Hepatocyte (in vitro differentiated cells): ENCODE measurements around the gene EFCAB9. TPM values are rescaled to one million over a fixed set of nuclear protein-coding genes. Genes with fewer than 3 reads are reported as not detected.
"Not testable (repeated sequence)": the region's sequence is repeated elsewhere in the genome, so short reads cannot be mapped to it uniquely, and the experiment has no call there.

ENCODE experiments used
- DNase-seq: peaks from one replicate; pipeline ENCODE4 v3.0.0-alpha.2; 2016; ENCODE audit warnings: low spot score
- H2AFZ ChIP-seq: fragments of 200-600 bp; sonication (generic); 2 replicates; pipeline ENCODE4 v1.6.0; 2016; ENCODE audit warnings: antibody characterized with exemption, mild to moderate bottlenecking
- H3K27ac ChIP-seq: fragments of 200-600 bp; sonication (generic); 2 replicates; pipeline ENCODE4 v1.5.1; 2016; ENCODE audit warnings: mild to moderate bottlenecking
- H3K27me3 ChIP-seq: fragments of 200-600 bp; sonication (generic); 2 replicates; pipeline ENCODE4 v1.6.1; 2016
- H3K36me3 ChIP-seq: fragments of 200-600 bp; sonication (generic); replicated peaks from 2 replicates; pipeline ENCODE4 v1.5.1; 2016; ENCODE audit warnings: low read depth; ENCODE audit not compliant: insufficient read depth
- H3K4me1 ChIP-seq: fragments of 200-600 bp; sonication (generic); 2 replicates; pipeline ENCODE4 v1.5.1; 2016; ENCODE audit warnings: mild to moderate bottlenecking, moderate library complexity; ENCODE audit not compliant: insufficient read depth
- H3K4me2 ChIP-seq: fragments of 200-600 bp; sonication (generic); 2 replicates; pipeline ENCODE4 v1.6.0; 2016
- H3K4me3 ChIP-seq: fragments of 200-600 bp; sonication (generic); 2 replicates; pipeline ENCODE4 v1.5.1; 2016; ENCODE audit warnings: mild to moderate bottlenecking
- H3K79me2 ChIP-seq: fragments of 200-600 bp; sonication (generic); 2 replicates; pipeline ENCODE4 v1.6.0; 2017; ENCODE audit warnings: mild to moderate bottlenecking
- H3K9me2 ChIP-seq: fragments of 200-600 bp; sonication (generic); replicated peaks from 2 replicates; pipeline ENCODE4 v1.6.0; 2017; ENCODE audit warnings: mild to moderate bottlenecking; ENCODE audit not compliant: insufficient read depth
- H3K9me3 ChIP-seq: fragments of 200-600 bp; sonication (generic); 2 replicates; pipeline ENCODE4 v1.5.1; 2016; ENCODE audit warnings: low read depth, mild to moderate bottlenecking
- H4K20me1 ChIP-seq: fragments of 200-600 bp; sonication (generic); 2 replicates; pipeline ENCODE4 v1.6.0; 2016; ENCODE audit warnings: mild to moderate bottlenecking; ENCODE audit not compliant: insufficient read depth, poor library complexity, severe bottlenecking
- EZH2 ChIP-seq: fragments of 200-600 bp; sonication (generic); IDR thresholded peaks from 2 replicates; pipeline ENCODE4 v1.6.1; 2016; ENCODE audit warnings: antibody characterized with exemption, mild to moderate bottlenecking, borderline replicate concordance
- EZH2phosphoT487 ChIP-seq: fragments of 200-600 bp; sonication (generic); IDR thresholded peaks from one replicate; pipeline ENCODE4 v1.6.1; 2018; ENCODE audit warnings: antibody characterized with exemption, mild to moderate bottlenecking, low read depth, moderate library complexity; ENCODE audit not compliant: unreplicated experiment, severe bottlenecking
- WGBS: methylation state at CpG from one replicate; pipeline ENCODE4 v1.1.6; 2016; ENCODE audit warnings: low lambda C conversion rate; ENCODE audit errors: missing lambda C conversion rate; 5-methylcytosine and 5-hydroxymethylcytosine counted together
- polyA plus RNA-seq: library from polyadenylated mRNA; unstranded; fragments of >200 nt; fragmentation: Nextera tagmentation; extraction: Ambion mirVana; gene quantifications from 2 replicates; pipeline ENCODE4 v1.2.1, GENCODE V29; 2016
- total RNA-seq: library from RNA; depleted of rRNA; stranded (reverse); fragments of >200 nt; gene quantifications from 2 replicates; pipeline ENCODE4 v1.2.3, GENCODE V29; 2014
- TF ChIP-seq, protein P1 (sequence below): fragments of 200-600 bp; sonication (generic); IDR thresholded peaks from 2 replicates; pipeline ENCODE4 v1.5.1; 2016; ENCODE audit warnings: antibody characterized with exemption, mild to moderate bottlenecking; ENCODE audit not compliant: poor library complexity

The EFCAB9 gene
- total and polyA plus RNA-seq, 2 experiments from 2014 or later = not detected

DNA sequence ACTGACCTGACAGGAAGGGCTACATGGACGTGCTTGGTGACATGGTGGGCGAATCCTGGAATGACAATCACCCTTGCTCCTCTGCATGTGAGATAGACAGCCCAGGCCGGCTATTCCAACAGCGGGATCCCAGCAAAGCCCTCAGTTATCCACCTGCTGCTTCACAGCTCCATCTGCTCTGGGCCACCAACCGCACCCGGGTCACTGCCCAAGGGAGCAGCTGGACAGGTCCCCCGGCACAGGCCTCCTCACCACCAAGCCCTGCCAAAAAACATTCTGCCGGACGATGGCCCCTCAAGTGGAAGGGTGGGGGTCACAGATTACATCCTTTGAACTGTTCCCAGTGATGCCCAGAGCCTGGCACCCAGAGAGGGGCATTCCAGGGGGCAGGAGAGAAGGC, 45.6 kb upstream of the EFCAB9 start:
- Histone ChIP-seq H3K4me2 (no peak overlapping the region), H3K27me3 (no peaks in the 10 kb centered on the region), H4K20me1 (no peaks in the 10 kb centered on the region), H3K27ac (no peak overlapping the region), H3K4me3 (no peak overlapping the region), H2AFZ (no peak overlapping the region), H3K9me3 (no peaks in the 10 kb centered on the region), H3K79me2 (peaks cover 2% of the 10 kb centered on the region), H3K9me2 (no peaks in the 10 kb centered on the region), H3K36me3 (no peaks in the 10 kb centered on the region), H3K4me1 (peaks cover 12% of the 10 kb centered on the region)
- TF ChIP-seq EZH2phosphoT487 (no peak), EZH2 (no peak)
- TF ChIP-seq, protein P1, sequence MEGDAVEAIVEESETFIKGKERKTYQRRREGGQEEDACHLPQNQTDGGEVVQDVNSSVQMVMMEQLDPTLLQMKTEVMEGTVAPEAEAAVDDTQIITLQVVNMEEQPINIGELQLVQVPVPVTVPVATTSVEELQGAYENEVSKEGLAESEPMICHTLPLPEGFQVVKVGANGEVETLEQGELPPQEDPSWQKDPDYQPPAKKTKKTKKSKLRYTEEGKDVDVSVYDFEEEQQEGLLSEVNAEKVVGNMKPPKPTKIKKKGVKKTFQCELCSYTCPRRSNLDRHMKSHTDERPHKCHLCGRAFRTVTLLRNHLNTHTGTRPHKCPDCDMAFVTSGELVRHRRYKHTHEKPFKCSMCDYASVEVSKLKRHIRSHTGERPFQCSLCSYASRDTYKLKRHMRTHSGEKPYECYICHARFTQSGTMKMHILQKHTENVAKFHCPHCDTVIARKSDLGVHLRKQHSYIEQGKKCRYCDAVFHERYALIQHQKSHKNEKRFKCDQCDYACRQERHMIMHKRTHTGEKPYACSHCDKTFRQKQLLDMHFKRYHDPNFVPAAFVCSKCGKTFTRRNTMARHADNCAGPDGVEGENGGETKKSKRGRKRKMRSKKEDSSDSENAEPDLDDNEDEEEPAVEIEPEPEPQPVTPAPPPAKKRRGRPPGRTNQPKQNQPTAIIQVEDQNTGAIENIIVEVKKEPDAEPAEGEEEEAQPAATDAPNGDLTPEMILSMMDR = no peak
- WGBS = 97% methylated on average over 9 of the region's 9 CpGs
- DNase-seq = no peak

DNA sequence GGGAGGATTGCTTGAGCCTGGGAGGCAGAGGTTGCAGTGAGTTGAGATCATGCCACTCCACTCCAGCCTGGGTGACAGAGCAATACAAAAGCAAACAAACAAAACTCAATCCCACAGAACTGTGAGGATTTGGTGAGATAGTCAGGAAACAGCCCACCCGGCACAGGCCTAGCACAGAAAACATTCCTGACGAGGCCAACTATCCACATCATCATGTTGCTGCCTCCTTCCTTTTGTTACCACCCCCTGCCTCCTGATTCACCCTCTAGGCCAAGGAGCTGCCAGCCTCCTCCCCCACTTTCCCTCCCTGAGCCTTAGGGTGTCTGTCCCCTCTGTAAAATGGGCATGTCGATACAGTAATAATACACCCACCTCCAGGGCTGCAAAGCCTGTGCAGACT, 44.9 kb upstream of the EFCAB9 start:
- H3K9me3 ChIP-seq = no peaks in the 10 kb centered on the region
- peaks cover 11% of the 10 kb centered on the region for H3K4me1 ChIP-seq
- no peak overlapping the region for H3K27ac ChIP-seq
- no peaks in the 10 kb centered on the region for H3K36me3 ChIP-seq
- peaks cover 2% of the 10 kb centered on the region for H3K79me2 ChIP-seq
- H4K20me1 ChIP-seq = no peaks in the 10 kb centered on the region
- no peaks in the 10 kb centered on the region for H3K9me2 ChIP-seq
- H3K4me2 ChIP-seq = no peak overlapping the region
- no peak overlapping the region for H3K4me3 ChIP-seq
- DNase-seq = no peak
- H2AFZ ChIP-seq = no peak overlapping the region
- 95% methylated on average over 3 of the region's 3 CpGs for WGBS
- no peaks in the 10 kb centered on the region for H3K27me3 ChIP-seq
- TF ChIP-seq EZH2phosphoT487 (no peak), EZH2 (no peak)

DNA sequence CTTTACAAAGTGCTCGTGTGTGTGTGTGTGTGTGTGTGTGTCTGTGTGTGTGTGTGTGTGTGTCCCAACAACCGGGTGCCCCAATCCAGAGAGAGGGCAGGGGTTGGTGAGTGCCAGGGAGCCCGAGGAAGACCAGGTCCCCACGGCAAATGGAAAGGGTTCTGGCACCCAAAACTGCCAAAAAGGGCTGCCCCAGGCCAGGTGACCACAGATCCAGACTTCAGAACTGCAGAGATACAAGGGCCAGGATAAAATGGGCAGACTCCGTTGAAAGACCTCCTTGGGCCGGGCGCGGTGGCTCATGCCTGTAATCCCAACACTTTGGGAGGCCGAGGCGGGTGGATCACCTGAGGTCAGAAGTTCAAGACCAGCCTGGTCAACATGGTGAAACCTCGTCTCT, 44.5 kb upstream of the EFCAB9 start:
- not testable (repeated sequence) for H3K4me3 ChIP-seq, DNase-seq, H3K9me3 ChIP-seq, H3K4me2 ChIP-seq, H3K9me2 ChIP-seq, H3K27ac ChIP-seq, H3K79me2 ChIP-seq, H3K4me1 ChIP-seq, H4K20me1 ChIP-seq, H3K36me3 ChIP-seq, H3K27me3 ChIP-seq, H2AFZ ChIP-seq
- 96% methylated on average over 9 of the region's 11 CpGs for WGBS

DNA sequence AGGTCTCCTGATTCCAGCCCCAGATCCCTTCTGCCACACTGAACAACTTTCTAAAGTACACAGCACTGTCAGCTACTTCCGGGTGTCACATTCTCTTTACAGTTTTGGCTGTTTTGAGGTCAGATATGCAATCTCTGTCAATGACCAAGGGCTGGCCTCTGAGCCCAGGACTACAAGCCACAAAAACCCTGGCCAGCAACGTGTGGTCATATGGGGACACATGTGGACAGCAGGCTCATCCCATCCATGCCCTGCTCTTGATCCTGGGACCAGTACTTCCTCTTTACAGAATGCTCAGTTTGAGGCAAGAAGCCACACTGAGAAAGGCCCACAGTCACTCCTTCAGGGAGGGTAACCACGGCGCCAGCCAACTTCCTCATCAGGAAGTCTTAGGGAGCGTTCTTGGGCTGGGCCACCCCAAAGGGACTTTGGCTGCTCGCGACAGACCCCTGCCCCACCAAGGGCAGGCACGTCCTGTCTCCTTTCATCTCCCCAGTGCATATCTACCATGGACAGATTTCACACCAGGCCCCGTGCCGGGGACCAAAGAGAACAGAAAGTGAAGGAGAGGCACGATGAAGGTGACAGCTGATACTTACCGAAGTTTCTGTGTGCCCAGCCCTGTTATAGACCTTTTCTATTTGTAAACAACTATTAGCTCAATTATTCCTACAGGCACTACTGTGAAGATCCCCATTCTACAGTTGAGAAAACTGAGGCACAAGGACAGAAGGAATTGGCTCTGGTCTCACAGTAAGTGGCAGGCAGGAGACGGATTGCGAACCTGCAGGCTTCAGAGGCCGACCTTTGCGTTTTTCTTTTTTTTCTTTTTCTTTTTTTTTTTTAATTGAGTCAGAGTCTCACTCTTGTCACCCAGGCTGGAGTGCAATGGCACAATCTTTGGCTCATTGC, 43.2 kb upstream of the EFCAB9 start:
- Histone ChIP-seq H3K9me2 (no peaks in the 10 kb centered on the region), H3K27me3 (no peaks in the 10 kb centered on the region), H3K4me3 (no peak overlapping the region), H3K27ac (no peak overlapping the region), H4K20me1 (no peaks in the 10 kb centered on the region), H3K79me2 (no peaks in the 10 kb centered on the region), H3K9me3 (no peaks in the 10 kb centered on the region), H3K4me2 (no peak overlapping the region), H3K36me3 (no peaks in the 10 kb centered on the region), H2AFZ (no peak overlapping the region), H3K4me1 (no peaks in the 10 kb centered on the region)
- TF ChIP-seq, protein P1 = no peak
- TF ChIP-seq EZH2 = no peak
- TF ChIP-seq EZH2phosphoT487 = no peak
- WGBS = 89% methylated on average over 16 of the region's 16 CpGs
- no peak for DNase-seq
